CD4-positive, alpha-beta T cell treated with Interleukin-21 for 1 hour (primary cell): ENCODE measurements around the gene SLC4A11.

Source experiments
- DNase-seq: peaks from one replicate; pipeline ENCODE4 v3.0.0-alpha.2; 2020

The SLC4A11 gene

DNA sequence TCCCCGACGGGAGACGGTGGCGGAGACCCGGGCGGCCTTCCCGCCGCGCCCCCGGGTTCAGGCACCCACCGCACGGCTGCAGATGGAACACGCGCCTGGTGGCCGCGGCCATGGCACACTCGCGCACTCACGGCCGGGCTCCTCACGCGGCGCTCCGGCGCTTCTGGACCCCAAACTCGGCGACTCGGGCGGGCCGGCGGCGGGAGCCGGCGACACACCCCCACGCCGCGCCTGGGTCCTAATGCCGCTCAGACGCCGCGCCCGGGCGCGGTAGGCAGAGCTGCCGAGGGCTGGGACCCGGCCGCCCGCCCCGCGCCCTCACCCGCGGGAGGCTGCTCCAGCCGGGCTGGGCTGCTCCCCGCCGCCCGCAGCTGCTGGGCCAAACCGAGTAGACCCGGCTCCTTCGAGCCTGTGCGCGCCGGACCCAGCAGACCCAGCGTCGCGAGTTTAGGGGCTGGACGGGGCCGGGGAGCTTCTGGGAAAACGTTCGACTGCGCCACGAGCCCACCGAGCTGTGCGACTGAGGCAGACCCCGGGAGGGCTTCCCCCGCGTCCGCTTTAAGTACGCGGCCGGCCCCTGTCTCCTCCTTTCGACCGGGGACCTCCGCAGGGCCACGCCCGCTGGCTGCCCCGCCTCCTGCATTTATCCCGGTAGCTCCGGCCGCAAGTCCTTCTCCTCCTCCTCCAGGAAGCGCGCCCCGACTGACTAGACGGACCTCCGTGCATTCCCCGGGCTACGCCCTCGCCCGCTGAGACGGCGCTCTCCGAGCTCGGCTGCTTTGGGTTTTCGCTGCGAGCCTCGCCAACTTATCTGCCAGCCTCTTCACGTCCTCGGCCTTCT lies at the start of gene SLC4A11:
Gene SLC4A11, minus strand, starts transcription at position 165 of the 841 bp plus-strand sequence. Its CDS starts 53 bp downstream, at position 112.
- DNase-seq = peak; percentile 35

DNA sequence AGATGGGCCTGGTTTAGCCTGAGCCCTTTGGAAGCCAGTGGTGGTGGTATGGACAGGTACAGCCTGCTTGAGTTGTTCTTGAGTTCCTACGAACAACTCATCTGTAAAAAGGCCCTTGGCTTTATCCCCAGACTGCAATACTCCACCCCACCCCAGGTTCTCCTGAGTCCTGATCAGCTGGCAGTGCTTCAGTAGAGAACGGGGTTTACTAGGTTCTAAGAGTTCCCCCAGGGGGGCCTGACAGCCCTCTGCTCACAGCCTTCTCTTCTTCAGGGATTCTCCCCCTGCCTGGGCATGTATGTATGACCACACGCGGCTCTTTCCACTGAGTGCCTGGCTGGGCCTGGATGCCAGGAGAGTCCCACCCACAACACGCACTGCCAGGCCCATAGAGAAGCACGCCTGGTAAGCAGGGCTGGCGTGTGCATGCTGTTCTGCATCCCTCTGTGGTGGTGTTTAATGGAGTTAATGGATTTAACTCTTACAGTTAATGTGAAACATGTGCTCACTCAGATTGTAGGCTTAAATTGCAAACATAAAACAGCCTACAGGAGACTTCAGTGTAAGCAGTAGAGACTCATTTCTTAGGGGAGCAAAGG lies 44.3 kb upstream of the SLC4A11 start:
- DNase-seq = no peak

DNA sequence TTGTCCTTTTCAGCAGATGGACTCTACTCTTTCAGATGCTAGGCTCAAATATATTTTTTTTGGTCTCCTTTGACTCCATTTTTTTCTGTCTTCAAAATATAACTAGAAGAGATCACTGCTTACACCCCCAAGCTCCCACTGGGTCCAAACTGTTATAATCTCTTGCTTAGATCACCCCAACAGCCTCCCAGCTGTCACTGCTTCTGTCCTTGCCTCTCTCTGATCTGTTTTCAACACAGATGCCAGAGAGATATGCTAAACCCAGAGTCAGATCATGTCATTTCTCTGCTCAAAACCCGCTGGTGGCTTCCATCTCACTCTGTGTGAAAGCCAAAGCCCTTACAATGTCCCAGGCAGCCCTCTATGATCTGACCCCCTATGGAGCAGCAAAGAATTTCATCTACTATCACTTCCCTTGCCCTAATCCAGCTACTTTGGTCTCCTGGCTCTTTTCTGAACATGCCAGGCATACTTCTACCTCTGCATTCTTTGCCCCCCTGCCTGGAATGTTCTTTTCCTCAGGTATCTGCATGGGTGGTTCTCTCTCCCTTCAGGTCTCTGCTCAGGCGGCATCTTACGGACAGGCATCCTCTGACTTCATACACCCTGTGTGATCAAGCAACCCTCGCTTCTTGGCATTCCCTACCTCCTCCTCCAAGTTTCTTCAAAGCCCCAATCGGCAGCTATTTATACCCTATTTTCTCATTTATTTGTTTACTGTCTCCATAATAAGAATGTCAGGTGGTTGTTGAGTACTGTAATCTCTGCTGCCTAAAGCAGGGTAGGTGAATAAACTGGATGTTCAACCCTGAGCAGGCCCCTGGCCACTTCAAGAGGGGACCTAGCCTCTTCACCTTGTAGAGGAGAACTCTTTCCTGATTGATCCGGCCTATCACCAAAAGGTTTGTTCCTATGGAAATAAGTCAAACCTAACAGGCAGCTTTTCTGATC lies 43.6 kb upstream of the SLC4A11 start:
- no peak for DNase-seq

DNA sequence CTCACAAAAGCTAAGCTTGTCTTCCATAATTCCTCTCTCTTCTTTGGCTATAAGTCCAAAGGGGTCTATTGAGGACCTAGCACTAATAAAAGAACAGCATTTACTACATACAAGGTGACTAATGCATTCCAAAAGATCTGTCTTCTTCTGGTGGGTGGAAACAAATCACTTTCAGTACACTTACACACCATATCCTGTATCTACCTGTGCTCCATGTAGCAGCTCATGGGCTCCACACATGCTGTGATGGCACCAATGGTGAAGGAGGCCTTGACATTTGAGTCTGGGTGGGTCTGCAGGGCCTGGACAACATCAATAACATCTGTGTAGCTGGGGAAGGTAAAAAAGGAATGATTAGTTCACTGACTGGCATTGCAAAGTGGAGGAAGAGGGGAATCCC lies 42.4 kb upstream of the SLC4A11 start:
- DNase-seq = no peak

DNA sequence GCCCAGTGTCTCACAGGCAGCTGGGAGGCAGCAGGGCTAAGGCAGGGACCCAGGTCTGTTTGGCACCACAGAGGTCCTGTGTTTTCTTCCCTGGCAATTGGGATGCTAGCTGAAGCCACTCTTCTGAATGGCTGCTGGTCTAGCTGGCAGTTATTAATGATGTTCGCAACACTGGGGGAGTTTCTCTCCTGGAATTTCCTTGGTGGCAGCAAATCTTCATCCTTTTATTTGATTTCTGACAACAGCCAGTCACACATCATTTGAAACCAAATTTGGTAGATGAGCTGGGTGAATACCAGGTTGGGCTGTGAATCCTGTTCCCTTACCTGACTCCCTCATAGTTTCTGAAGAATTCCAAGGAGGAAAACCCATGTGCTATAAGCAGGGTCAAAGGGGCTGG lies 40.8 kb upstream of the SLC4A11 start:
- no peak for DNase-seq

DNA sequence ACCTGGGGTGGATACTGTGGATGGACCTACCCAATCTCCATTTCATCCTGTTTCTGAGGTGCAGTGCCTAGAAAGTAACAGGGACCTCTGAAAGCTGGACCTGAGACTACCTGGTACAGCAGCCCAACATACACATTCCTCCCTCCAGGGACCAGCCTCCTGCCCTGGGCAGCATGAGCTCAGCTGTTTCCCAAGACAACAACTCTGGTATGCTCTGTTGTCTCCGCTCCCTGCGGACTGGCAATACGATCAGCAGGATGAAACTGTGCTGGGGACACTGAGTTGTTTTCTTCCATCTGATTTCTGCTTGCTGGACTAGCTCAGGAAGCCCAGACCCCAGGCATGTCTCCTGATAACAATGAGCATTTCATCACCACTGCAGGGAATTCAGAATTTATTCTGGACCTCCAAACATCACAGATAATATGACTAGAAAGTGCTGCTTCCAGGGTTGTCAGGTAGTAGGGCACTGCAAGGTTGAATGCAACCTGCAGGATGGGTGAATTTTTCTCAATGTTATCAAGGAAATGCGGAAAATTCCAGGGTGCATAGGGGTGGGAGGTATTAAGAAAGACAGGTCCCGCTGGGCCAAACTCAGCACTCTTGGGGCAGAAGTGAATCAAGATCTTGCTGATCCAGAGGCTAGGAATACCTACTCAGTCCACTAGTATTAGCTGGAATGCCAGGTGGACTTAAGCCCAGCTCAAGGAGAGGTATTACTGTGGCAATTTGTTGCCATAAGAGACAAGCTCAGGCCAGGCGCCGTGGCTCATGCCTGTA lies 38.9 kb upstream of the SLC4A11 start:
- DNase-seq = no peak

DNA sequence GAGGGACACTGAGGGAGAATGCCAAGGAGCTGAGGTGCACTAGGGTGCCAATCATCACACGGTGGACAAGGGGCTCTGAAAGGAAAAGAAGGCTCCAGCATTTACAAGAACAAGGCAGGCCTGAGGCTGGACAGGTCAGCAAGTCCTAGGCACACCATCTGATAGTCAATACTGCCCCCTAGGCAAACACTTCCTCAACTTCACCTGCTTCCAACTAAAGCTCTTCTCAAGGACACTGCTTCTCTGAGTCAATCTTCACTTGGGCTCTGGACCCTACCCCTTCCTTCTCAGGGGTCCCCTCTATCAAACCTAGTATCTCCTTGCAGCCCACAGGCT lies 37.7 kb upstream of the SLC4A11 start:
- DNase-seq = no peak

DNA sequence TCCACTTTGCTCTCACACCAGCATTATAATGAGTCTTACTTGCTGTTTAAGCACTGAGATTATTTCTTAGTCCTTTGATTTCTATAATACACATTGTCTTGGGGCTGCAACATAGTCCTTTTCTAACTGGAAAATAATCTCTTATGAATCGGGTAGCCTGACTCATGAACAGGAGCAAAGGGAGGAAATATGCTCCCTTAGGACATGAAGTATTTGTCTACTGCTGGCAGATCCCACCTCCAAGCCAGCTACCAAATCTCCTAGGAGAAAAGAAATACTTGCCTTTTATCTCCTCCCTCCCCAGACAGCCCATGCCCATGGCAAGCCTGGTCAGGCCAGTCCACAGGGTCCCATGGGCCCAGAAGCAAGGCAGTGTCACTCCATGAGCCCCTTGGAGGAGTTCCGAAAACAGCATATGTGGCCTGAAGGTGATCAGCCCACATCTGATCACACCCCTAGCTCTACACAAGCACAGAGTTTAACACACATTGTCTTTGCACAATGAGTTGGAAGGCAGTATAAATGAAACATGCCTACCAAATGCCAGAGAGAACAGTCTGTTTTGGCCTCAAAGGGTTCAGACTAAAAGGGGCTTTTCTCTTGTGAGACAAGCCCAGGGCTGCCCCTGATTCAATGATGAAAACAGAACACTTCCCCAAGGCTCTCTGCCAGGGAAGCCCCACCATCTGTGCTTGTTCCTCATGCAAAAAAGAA lies 37.1 kb upstream of the SLC4A11 start:
- no peak for DNase-seq

DNA sequence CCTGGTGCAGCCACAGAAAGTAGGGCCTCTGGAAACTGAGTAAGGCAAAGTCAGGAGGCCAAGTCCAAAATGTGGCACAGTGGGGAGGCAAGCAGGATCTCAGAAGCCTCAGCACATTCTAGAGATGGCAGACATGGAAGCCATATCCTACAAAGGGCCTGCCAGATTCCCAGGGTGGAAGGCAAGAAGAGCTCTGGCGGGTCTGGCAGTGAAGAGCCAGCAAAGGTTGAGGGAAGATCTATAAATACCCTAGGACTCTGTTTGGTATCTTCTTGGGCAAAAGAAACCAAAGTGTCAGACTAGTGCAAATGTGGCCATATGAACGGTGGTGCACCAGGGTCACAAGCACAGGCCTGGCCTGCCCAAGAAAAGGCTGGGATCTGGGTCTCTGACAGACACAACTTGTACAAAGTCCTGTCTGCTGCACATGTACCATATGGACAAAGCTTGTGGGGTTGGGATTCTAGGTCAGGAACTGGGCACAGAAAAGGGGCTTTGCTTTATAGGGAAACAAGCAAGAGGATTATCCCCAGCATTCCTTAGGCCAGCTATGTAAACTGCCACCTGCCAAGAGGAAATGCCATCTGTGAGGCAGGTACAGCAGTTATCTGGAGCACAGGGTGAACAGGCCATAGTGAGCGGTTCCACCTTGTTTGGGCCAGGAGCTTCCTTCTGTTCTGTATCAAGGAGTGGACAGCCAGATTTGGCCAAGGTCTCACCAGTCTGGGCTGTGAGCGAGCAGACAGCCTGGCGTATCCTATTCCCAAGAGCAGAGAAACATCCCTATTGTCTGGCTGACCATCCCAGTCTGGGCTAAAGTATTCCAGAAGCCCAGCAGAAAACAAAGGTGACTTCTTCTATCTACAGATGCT lies 36.3 kb upstream of the SLC4A11 start:
- no peak for DNase-seq

DNA sequence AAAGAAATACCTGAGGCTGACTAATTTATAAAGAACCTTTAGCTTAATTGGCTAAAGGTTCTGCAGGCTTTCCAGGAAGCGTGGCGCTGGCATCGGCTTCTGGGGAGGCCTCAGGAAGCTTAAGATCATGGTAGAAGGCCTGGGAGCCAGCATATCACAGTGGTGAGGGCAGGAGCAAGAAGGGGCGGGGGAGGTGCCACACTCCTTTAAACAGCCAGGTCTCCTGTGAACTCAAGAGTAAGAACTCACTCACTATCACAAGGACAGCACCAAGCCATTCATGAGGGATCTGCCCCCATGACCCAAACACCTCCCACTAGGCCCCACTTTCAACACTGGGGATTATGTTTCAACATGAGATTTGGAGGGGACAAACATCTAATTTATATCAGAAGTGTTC lies 34.4 kb upstream of the SLC4A11 start:
- DNase-seq = no peak

DNA sequence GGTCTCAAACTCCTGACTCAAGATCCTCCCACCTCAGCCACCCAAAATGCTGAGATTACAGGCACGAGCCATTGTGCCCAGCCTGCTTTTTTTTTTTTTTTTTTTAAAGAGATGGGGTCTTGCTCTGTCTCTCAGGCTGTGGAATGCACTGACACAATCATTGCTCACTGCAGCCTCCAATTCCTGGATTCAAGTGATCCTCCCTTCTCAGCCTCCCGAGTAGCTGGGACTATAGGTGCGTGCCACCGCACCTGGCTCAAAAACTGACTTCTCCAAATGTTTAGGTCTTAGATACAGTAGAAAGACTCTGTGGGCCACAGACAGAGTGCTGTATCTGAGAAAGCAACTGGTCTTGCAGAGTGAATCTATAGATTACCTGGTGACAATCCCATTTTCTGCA lies 31.1 kb upstream of the SLC4A11 start:
- DNase-seq = no peak

DNA sequence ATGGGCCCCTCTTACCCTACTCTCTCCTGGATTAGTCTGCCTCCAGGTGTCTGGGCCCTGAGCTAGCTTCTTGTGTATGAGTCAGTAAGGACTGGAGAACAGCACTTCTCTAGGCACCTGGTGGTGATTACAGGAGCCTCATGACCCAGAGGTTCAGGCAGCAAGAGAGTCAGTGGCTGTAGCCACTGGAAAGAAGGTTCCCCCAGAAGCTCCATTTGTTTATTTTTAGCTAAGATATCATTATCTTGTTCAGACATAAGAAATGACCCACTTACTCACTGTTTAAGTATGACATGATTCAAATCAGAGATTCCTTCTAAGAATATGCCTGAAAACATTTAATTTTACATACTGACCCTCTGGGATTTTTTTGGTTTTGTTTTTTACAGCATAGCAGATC lies 23.6 kb upstream of the SLC4A11 start:
- DNase-seq = no peak

DNA sequence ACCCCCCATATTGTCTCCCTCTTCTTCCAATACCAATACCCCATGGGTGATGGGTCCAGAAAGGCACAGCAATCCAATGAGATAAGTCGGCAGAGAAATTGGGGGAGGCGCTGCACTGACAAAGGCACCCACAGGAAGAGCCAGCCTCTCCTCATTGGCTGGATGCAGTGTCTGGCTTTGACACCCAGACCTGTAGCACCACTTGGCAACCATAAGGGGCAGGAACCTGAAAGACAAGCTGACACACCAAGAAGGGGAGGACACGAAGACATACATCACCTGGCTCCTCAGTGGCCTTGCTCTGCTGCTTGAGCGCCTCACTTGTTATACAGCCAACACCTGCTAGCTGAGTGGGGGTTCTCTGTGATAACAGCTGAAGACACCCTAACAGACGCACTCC lies 19.4 kb upstream of the SLC4A11 start:
- no peak for DNase-seq

DNA sequence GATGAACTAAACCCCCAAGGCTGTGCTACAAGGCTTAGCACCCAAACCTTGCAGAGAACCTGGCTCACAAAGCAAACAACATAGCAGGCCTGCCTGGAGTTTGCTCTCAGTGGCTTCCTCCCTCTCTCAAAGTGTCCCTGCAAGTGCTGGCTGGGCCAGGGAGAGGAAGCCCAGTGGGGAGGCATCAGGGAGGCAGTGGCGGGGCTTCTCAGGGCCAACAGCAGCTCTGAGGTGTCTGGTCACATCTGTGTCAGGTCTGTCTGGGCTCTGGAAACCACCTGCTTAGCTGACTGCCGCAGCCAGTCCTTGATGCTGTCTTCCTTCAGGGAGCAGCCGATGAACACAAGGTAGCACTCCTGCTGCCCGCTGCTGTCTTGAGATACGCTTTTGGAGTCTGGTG lies 16.7 kb upstream of the SLC4A11 start:
- no peak for DNase-seq

DNA sequence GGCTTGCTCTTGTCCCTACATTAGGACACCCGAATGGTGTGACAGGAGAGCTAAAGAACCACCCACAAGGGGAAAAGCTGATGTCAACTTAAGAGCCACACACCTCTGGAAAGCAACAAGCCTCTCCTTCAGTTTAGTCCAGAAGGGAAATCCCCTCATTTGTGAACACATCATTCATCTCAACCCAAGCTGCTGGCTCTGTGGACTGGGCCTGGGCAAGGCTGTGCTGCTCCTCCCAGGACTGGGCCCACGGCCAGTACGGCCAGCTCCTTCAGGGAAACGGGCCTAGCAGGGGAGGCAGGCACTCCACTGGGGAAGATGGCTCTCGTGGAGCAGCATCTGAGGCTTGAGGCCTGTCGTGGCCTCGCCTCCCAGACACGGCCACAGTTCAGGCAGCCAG lies 12.8 kb upstream of the SLC4A11 start:
- DNase-seq = no peak

DNA sequence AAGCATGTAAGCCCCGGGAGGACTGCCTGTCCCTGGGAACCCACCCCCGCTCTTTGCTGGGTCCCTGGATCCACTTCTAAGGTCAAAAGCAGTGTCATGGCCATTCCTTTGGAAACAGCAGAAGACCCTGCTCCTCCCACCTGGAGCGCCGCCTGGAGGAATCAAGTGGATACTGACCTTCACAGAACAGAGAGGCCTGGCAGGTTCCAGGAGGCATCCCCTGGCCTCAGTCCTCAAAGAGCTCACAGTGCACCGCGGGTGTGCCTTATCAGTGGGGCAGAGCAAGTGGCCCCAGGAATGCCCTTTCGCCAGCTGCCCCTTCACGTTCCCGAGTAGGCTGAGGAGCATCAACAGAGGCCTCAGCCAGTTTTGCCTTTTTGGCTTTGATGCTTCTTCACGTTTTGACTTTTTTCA lies 11.1 kb upstream of the SLC4A11 start:
- no peak for DNase-seq

DNA sequence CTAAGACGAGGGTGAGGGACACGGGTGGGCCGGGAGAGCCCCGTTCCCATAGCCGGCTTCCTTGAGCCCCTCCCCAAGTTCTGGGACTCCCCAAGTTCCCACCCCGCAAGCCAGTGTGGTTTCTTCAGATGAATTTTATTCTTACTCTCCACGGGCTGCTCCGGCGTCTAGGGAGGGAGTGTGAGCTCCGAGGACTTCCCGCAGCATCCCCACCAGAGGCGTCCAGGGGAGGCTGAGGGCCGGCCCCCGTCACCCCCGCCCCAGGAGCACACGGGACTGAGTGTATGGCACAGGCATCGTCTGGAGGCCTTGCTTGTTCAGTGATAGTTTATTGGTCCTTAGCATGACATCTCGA lies 10.0 kb upstream of the SLC4A11 start:
- no peak for DNase-seq

DNA sequence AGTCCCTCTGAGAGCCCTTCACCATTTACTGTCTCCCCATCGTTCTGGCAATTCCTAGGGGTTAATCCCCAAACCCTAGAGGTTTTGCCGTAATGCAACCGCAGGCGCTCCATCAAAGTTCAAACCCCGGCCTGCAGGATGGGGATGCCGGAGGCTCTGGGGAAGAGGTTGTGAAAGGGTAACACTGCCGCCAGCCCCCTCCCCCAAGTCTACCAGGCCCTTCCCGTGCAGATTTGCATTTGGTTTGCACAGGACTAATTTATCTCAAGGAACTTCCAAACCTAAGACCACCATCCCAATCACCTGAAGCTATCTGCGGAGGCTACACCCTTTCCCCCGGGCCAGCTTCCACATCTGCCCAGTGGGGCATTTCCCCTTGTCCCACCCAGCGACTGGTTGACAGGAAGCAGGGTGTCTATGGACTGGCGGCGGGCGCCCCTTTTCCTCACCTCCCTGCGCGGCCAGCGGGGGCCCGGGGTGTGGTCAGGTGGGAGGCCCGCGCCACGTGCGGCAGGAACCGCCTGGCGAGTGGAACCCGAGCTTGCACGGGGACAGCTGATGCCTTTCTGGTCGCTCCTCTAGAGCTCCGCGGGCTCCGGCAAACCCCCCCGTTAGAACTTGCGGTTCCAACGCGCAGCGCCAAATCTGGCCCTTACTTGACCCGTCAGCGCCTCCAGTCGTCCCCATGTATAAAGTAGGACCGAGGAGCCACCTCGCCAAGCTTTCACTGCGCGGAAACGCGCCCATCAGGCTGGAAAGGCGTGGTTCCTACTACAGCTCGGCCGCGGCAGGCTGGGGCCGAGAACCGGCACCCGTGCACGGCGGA lies 9.4 kb upstream of the SLC4A11 start:
- peak; percentile 15 for DNase-seq

DNA sequence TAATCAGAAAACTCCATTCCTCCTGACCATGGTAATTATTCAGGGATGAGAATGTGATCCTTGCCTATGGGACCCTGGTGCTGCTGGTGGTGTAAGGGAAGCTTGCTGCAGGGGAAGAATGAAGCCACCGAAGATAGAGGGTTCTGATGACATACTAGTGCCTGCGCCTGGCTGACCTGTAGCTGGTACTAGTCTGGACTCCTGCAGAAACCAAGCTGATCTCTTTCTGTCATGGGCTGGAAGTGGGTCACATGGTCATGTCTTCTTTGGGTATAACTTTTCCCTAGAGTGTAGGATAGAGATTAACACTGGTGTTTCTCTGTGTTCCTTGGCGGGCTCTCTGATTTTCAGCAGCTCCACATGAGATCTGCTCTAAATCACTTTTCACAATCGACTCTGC lies 8.6 kb upstream of the SLC4A11 start:
- DNase-seq = no peak

DNA sequence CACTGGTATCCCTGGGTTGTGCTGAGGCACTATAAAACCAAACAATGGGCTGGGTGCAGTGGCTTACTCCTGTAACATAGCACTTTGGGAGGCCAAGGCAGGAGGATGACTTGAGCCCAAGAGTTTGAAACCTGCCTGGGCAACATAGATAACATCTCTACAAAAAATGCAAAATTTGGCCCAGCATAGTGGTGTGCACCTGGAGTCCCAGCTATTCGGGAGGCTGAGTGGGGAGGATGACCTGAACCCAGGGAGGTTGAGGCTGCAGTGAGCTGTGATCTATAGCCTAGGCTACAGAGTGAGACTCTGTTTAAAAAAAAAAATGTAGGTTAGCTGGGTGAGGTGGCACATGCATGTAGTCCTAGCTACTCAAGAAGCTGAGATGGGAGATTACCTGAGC lies 7.7 kb upstream of the SLC4A11 start:
- DNase-seq = no peak
